GM18526 (cell line): ENCODE results near the gene DAB2IP.

Experiments used
- POLR2A ChIP-seq: IDR thresholded peaks from 3 replicates; pipeline ENCODE4 v1.6.1; 2011; ENCODE audit not compliant: insufficient read length; ENCODE audit errors: extremely low read depth

The DAB2IP gene

GRCh38 chr9:121769939-121770338 lies 118.5 kb downstream of the DAB2IP start:
- TF ChIP-seq POLR2A = no peak

GRCh38 chr9:121770415-121771273 lies 119.2 kb downstream of the DAB2IP start:
- no peak for TF ChIP-seq POLR2A

GRCh38 chr9:121771418-121771817 lies 120.0 kb downstream of the DAB2IP start:
- TF ChIP-seq POLR2A = no peak

- no peak for TF ChIP-seq POLR2A
These were observed 120.6 kb downstream of the DAB2IP start for GRCh38 chr9:121771851-121772599.

- TF ChIP-seq POLR2A = no peak
These were observed 121.3 kb downstream of the DAB2IP start for GRCh38 chr9:121772600-121773285.

GRCh38 chr9:121773286-121773953 lies 122.0 kb downstream of the DAB2IP start:
- TF ChIP-seq POLR2A = no peak

- no peak for TF ChIP-seq POLR2A
These were observed 122.7 kb downstream of the DAB2IP start for GRCh38 chr9:121773954-121774714.

GRCh38 chr9:121774715-121775613 lies 123.5 kb downstream of the DAB2IP start:
- TF ChIP-seq POLR2A = no peak

GRCh38 chr9:121776001-121776738 lies 124.7 kb downstream of the DAB2IP start:
- no peak for TF ChIP-seq POLR2A

GRCh38 chr9:121776739-121777637 lies 125.6 kb downstream of the DAB2IP start:
- TF ChIP-seq POLR2A = no peak

- no peak for TF ChIP-seq POLR2A
These were observed 127.1 kb downstream of the DAB2IP start for GRCh38 chr9:121778252-121779225.
